Keratinocyte (primary cell): ENCODE measurements around the gene NAB1. TPM values are rescaled to one million over a fixed set of nuclear protein-coding genes. Genes with fewer than 3 reads are reported as not detected.

Experiments
- DNase-seq: peaks from one replicate; pipeline ENCODE4 v3.0.0-alpha.2; 2011; ENCODE audit warnings: low read depth, missing footprints, low spot score
- FAIRE-seq: peaks from 2 replicates; lab custom pipeline; 2011; peaks lifted over from hg19 to GRCh38; lab: Jason Lieb, UNC
- H2AFZ ChIP-seq: 2 replicates; pipeline ENCODE4 v1.6.0; 2012; ENCODE audit warnings: low read length, control low read depth, inconsistent platforms; ENCODE audit not compliant: control insufficient read depth
- H3K27ac ChIP-seq: 2 replicates; pipeline ENCODE4 v1.5.1; 2011; ENCODE audit warnings: low read length; ENCODE audit not compliant: control insufficient read depth, insufficient read depth
- H3K27me3 ChIP-seq: 3 replicates; pipeline ENCODE4 v1.6.0; 2011; ENCODE audit warnings: low read length; ENCODE audit not compliant: control insufficient read depth, insufficient read depth; ENCODE audit errors: extremely low read depth
- H3K36me3 ChIP-seq, 2 experiments: 2 replicates in 1 of 2; 3 replicates in 1 of 2; pipeline ENCODE4 v1.5.1; 2011; ENCODE audit warnings: low read length in 2 of 2, mild to moderate bottlenecking in 1 of 2; ENCODE audit not compliant: control insufficient read depth in 2 of 2, insufficient read depth in 2 of 2; ENCODE audit errors: extremely low read depth in 1 of 2
- H3K4me1 ChIP-seq: 3 replicates; pipeline ENCODE4 v1.5.1; 2011; ENCODE audit warnings: low read length; ENCODE audit not compliant: control insufficient read depth, insufficient read depth; ENCODE audit errors: extremely low read depth
- H3K4me2 ChIP-seq: 3 replicates; pipeline ENCODE4 v1.6.0; 2011; ENCODE audit warnings: low read depth, low read length; ENCODE audit not compliant: control insufficient read depth, insufficient read depth; ENCODE audit errors: extremely low read depth
- H3K4me3 ChIP-seq, 3 experiments: fragments of 200-600 bp in 1 of 3; sonication (generic) in 1 of 3; 2 replicates in 2 of 3; 3 replicates in 1 of 3; pipeline ENCODE4 v1.5.1; 2011 to 2016; ENCODE audit warnings: low read length in 3 of 3, mild to moderate bottlenecking in 3 of 3, control low read depth in 2 of 3, inconsistent platforms in 1 of 3, low read depth in 1 of 3, mixed read lengths in 1 of 3, mixed run types in 1 of 3, moderate library complexity in 1 of 3; ENCODE audit not compliant: control insufficient read depth in 2 of 3, insufficient read depth in 2 of 3; ENCODE audit errors: extremely low read depth in 1 of 3
- H3K79me2 ChIP-seq: 2 replicates; pipeline ENCODE4 v1.6.0; 2012; ENCODE audit warnings: low read length; ENCODE audit not compliant: control insufficient read depth, insufficient read depth
- H3K9ac ChIP-seq: 3 replicates; pipeline ENCODE4 v1.6.0; 2011; ENCODE audit warnings: low read length; ENCODE audit not compliant: control insufficient read depth, insufficient read depth; ENCODE audit errors: extremely low read depth
- H3K9me1 ChIP-seq: 3 replicates; pipeline ENCODE4 v1.6.0; 2011; ENCODE audit warnings: low read length; ENCODE audit not compliant: control insufficient read depth, insufficient read depth; ENCODE audit errors: extremely low read depth
- H3K9me3 ChIP-seq: 2 replicates; pipeline ENCODE4 v1.5.1; 2012; ENCODE audit warnings: low read depth, low read length; ENCODE audit not compliant: control insufficient read depth
- H4K20me1 ChIP-seq: 3 replicates; pipeline ENCODE4 v1.6.0; 2011; ENCODE audit warnings: low read length; ENCODE audit not compliant: control insufficient read depth, insufficient read depth; ENCODE audit errors: extremely low read depth
- CTCF ChIP-seq, 3 experiments: IDR thresholded peaks in 1 of 3; conservative IDR thresholded peaks in 1 of 3; optimal IDR thresholded peaks in 1 of 3; 2 replicates in 2 of 3; 3 replicates in 1 of 3; pipeline versions ENCODE3 to v1.5.1; 2011; ENCODE audit warnings: low read length in 3 of 3, mild to moderate bottlenecking in 3 of 3, moderate library complexity in 2 of 3, control low read depth in 1 of 3, inconsistent platforms in 1 of 3; ENCODE audit not compliant: insufficient read depth in 2 of 3; ENCODE audit errors: extremely low read depth in 1 of 3
- EZH2 ChIP-seq: IDR thresholded peaks from one replicate; pipeline ENCODE4 v1.6.1; 2012; ENCODE audit warnings: inconsistent platforms, mild to moderate bottlenecking, low read length, moderate library complexity
- dilution Hi-C: fragments of 300-500 bp; cut with MboI; formaldehyde crosslinking; loops from one replicate; pipeline ENCODE4 v1.7.0; 2020; ENCODE audit warnings: low sequenced_read_pairs; ENCODE audit not compliant: extremely low pct_ligation_motif_present
- polyA plus RNA-seq, 5 experiments: library from polyadenylated mRNA; depleted of rRNA in 3 of 5; stranded (reverse) in 3 of 5; stranded (forward) in 1 of 5; unstranded in 1 of 5; fragments of >200 nt; gene quantifications; 1 replicate in 1 of 5; 2 replicates in 3 of 5; 3 replicates in 1 of 5; pipeline versions ENCODE4 v1.2.1 to v1.2.3, GENCODE V29; 2011 to 2012; ENCODE audit warnings: missing spikeins in 2 of 5, low read depth in 1 of 5, low replicate concordance in 1 of 5

NAB1 gene
- polyA plus RNA-seq, 1 donor (not counting 4 experiments of a cell fraction or from before 2014, with no cell fraction given), result 24.3 TPM

- H3K4me3 ChIP-seq, result no peak overlapping the region
These were observed 1.9 kb upstream of the NAB1 start for GRCh38 chr2:190646780-190647522.

GRCh38 chr2:190648289-190649034 is 421 bp upstream of the NAB1 start:
- FAIRE-seq (no peak), DNase-seq (no peak)
- H3K27me3 ChIP-seq, result no peaks in the 10 kb centered on the region
- H3K9me1 ChIP-seq, result no peaks in the 10 kb centered on the region
- H3K4me2 ChIP-seq, result peak overlapping the region; percentile 80
- dilution Hi-C loops, result no loop called here
- no peak for TF ChIP-seq EZH2
- no peak for TF ChIP-seq CTCF (optimal IDR thresholded peaks at IDR 0.05 in 1 of 3, IDR thresholded peaks at IDR 0.05 in 1 of 3, conservative IDR thresholded peaks at IDR 0.05 in 1 of 3; ENCODE audit: extremely low read depth in 1 of 3, insufficient read depth in 2 of 3, low read length in 3 of 3)
- H3K36me3 ChIP-seq, result no peaks in the 10 kb centered on the region
- peak overlapping the region; percentile 61 for H3K27ac ChIP-seq
- peaks cover 33% of the 10 kb centered on the region for H3K4me1 ChIP-seq
- H3K9me3 ChIP-seq, result no peaks in the 10 kb centered on the region
- H3K79me2 ChIP-seq, result peaks cover 40% of the 10 kb centered on the region
- H3K4me3 ChIP-seq, result peak overlapping the region; percentile 61 to 94 (median 68)
- peak overlapping the region; percentile 79 for H2AFZ ChIP-seq
- H3K9ac ChIP-seq, result peak overlapping the region; percentile 75
- H4K20me1 ChIP-seq, result no peaks in the 10 kb centered on the region

More at GRCh38 chr2:190646780-190647522, 1.9 kb upstream of the NAB1 start:
- no peaks in the 10 kb centered on the region for H3K27me3 ChIP-seq
- H3K4me1 ChIP-seq, result peaks cover 20% of the 10 kb centered on the region
- H4K20me1 ChIP-seq, result no peaks in the 10 kb centered on the region
- no peaks in the 10 kb centered on the region for H3K36me3 ChIP-seq
- H3K27ac ChIP-seq, result no peak overlapping the region
- dilution Hi-C loops, result no loop called here
- no peaks in the 10 kb centered on the region for H3K9me3 ChIP-seq
- no peak for DNase-seq
- no peaks in the 10 kb centered on the region for H3K9me1 ChIP-seq
- no peak for FAIRE-seq
- H3K9ac ChIP-seq, result no peak overlapping the region
- peak overlapping the region; percentile 20 for H2AFZ ChIP-seq
- H3K4me2 ChIP-seq, result peak overlapping the region; percentile 55
- H3K79me2 ChIP-seq, result peaks cover 25% of the 10 kb centered on the region
- no peak for TF ChIP-seq CTCF (optimal IDR thresholded peaks at IDR 0.05 in 1 of 3, IDR thresholded peaks at IDR 0.05 in 1 of 3, conservative IDR thresholded peaks at IDR 0.05 in 1 of 3; ENCODE audit: extremely low read depth in 1 of 3, insufficient read depth in 2 of 3, low read length in 3 of 3)
- TF ChIP-seq EZH2, result no peak
